Caco-2 (cell line): ENCODE data around the gene JPH2. TPM values are rescaled to one million over a fixed set of nuclear protein-coding genes. Genes with fewer than 3 reads are reported as not detected.

Source experiments
- BruUV-seq: library from RNA; stranded (reverse); fragments of 400-500 nt; replicated peaks from 2 replicates; lab custom pipeline; 2021; lab: Mats Ljungman, UMichigan
- CTCF ChIA-PET: fragments of 300-600 bp; sonication (Branson Sonifier 250); formaldehyde crosslinking; loops from one replicate; lab custom pipeline; 2022; ENCODE audit warnings: antibody characterized with exemption; lab: Charles Lee
- POLR2A ChIA-PET: fragments of 300-600 bp; sonication (Branson Sonifier 250); formaldehyde crosslinking; loops from one replicate; lab custom pipeline; 2022; ENCODE audit warnings: antibody characterized with exemption; lab: Charles Lee
- DNase-seq, 2 experiments: peaks; one replicate each; pipeline versions ENCODE4 v3.0.0 to v3.0.0-alpha.2; 2020 to 2022
- H3K27me3 ChIP-seq: replicated peaks from 2 replicates; pipeline ENCODE4 v1.6.0; 2011; ENCODE audit warnings: low read length; ENCODE audit not compliant: control insufficient read depth, insufficient read depth
- H3K36me3 ChIP-seq: 2 replicates; pipeline ENCODE4 v1.5.1; 2011; ENCODE audit warnings: low read length; ENCODE audit not compliant: control insufficient read depth, insufficient read depth
- H3K4me1 ChIP-seq: fragments of 250-450 bp; sonication (Bioruptor Pico); 2 replicates; pipeline ENCODE4 v1.5.1; 2020; ENCODE audit warnings: mild to moderate bottlenecking
- H3K4me3 ChIP-seq: 2 replicates; pipeline ENCODE4 v1.5.1; 2011; ENCODE audit warnings: low read depth, mild to moderate bottlenecking, control low read depth, low read length
- H3K9me3 ChIP-seq: fragments of 250-450 bp; sonication (Bioruptor Pico); 2 replicates; pipeline ENCODE4 v1.5.1; 2020; ENCODE audit warnings: mild to moderate bottlenecking, moderate library complexity
- H3K27ac Mint-ChIP-seq: one replicate; pipeline ENCODE4 v1.8.0; 2022; ENCODE audit warnings: mixed read lengths; ENCODE audit not compliant: unreplicated experiment
- H3K27me3 Mint-ChIP-seq: one replicate; pipeline ENCODE4 v1.8.0; 2022; ENCODE audit warnings: mixed read lengths; ENCODE audit not compliant: insufficient read depth, unreplicated experiment
- H3K36me3 Mint-ChIP-seq: one replicate; pipeline ENCODE4 v1.8.0; 2022; ENCODE audit warnings: mild to moderate bottlenecking, mixed read lengths; ENCODE audit not compliant: insufficient read depth, unreplicated experiment
- H3K4me1 Mint-ChIP-seq: one replicate; pipeline ENCODE4 v1.8.0; 2022; ENCODE audit warnings: low read depth, mixed read lengths; ENCODE audit not compliant: unreplicated experiment
- H3K4me3 Mint-ChIP-seq: one replicate; pipeline ENCODE4 v1.8.0; 2022; ENCODE audit warnings: mild to moderate bottlenecking, moderate library complexity, mixed read lengths; ENCODE audit not compliant: unreplicated experiment
- H3K9me3 Mint-ChIP-seq: one replicate; pipeline ENCODE4 v1.8.0; 2022; ENCODE audit warnings: mixed read lengths; ENCODE audit not compliant: unreplicated experiment
- intact Hi-C: fragments of 100-400 bp; cut with micrococcal nuclease; formaldehyde crosslinking; loops from one replicate; pipeline ENCODE4 v1.10.0; 2022; ENCODE audit not compliant: unreplicated experiment
- total RNA-seq: library from RNA; stranded (reverse); gene quantifications from 2 replicates; pipeline ENCODE4 v1.2.3, GENCODE V29; 2022
- TF ChIP-seq, protein P1 (sequence below), 2 experiments: fragments of 200-600 bp in 1 of 2; IDR thresholded peaks; 1 replicate in 1 of 2; 2 replicates in 1 of 2; pipeline versions ENCODE4 v1.5.1 to v1.8.0; 2011 to 2022; ENCODE audit warnings: antibody characterized with exemption in 1 of 2, control low read depth in 1 of 2, inconsistent platforms in 1 of 2, low read depth in 1 of 2, low read length in 1 of 2, mild to moderate bottlenecking in 1 of 2, moderate library complexity in 1 of 2; ENCODE audit not compliant: insufficient read depth in 1 of 2, severe bottlenecking in 1 of 2, unreplicated experiment in 1 of 2

The JPH2 gene
- total RNA-seq, 1 experiment from 2014 or later: 10.5 TPM

DNA sequence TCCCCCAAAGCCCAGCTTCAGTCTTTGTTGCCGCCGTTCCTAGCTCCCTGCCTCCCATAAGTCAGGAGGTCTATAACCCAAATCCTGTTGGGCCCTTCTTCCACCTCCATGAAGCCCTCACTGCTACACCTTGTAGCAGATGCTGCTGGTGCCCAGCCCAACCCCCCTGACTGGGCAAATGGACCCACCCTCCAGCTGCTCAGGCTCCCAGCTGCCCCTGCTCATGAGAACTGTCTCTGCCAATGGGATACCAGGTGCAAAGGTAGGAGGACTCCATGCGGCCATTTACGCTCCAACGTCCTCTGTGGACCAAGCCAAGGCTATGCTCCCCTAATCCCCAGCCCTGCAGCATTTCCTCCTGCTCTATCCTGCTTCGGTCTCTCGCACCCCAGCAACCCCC lies 71.8 kb downstream of the JPH2 start:
- DNase-seq: peak in 1 of 2 experiments; percentile 38
- Histone ChIP-seq H3K9me3 (no peaks in the 10 kb centered on the region), H3K27me3 (no peaks in the 10 kb centered on the region), H3K4me1 (no peaks in the 10 kb centered on the region), H3K36me3 (no peaks in the 10 kb centered on the region), H3K4me3 (no peak overlapping the region)
- no TSS peak for BruUV-seq
- intact Hi-C loops: no loop called here
- ChIA-PET CTCF (interaction anchor here (0.7 to 7.4 kb wide), 3 partner anchors 66 to 102 kb away, joined by 3 to 439 read pairs (median 3); partner anchors contain the start of gene JPH2), POLR2A (no interaction called here)
- TF ChIP-seq, protein P1, sequence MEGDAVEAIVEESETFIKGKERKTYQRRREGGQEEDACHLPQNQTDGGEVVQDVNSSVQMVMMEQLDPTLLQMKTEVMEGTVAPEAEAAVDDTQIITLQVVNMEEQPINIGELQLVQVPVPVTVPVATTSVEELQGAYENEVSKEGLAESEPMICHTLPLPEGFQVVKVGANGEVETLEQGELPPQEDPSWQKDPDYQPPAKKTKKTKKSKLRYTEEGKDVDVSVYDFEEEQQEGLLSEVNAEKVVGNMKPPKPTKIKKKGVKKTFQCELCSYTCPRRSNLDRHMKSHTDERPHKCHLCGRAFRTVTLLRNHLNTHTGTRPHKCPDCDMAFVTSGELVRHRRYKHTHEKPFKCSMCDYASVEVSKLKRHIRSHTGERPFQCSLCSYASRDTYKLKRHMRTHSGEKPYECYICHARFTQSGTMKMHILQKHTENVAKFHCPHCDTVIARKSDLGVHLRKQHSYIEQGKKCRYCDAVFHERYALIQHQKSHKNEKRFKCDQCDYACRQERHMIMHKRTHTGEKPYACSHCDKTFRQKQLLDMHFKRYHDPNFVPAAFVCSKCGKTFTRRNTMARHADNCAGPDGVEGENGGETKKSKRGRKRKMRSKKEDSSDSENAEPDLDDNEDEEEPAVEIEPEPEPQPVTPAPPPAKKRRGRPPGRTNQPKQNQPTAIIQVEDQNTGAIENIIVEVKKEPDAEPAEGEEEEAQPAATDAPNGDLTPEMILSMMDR (IDR thresholded peaks at IDR 0.05; ENCODE audit: insufficient read depth in 1 of 2, low read depth in 1 of 2, low read length in 1 of 2, severe bottlenecking in 1 of 2, unreplicated experiment in 1 of 2): no peak
- no peaks in the 10 kb centered on the region for H3K9me3 Mint-ChIP-seq
- H3K4me1 Mint-ChIP-seq: no peaks in the 10 kb centered on the region
- no peak overlapping the region for H3K27ac Mint-ChIP-seq
- no peak overlapping the region for H3K4me3 Mint-ChIP-seq
- H3K36me3 Mint-ChIP-seq: no peaks in the 10 kb centered on the region
- H3K27me3 Mint-ChIP-seq: no peaks in the 10 kb centered on the region

DNA sequence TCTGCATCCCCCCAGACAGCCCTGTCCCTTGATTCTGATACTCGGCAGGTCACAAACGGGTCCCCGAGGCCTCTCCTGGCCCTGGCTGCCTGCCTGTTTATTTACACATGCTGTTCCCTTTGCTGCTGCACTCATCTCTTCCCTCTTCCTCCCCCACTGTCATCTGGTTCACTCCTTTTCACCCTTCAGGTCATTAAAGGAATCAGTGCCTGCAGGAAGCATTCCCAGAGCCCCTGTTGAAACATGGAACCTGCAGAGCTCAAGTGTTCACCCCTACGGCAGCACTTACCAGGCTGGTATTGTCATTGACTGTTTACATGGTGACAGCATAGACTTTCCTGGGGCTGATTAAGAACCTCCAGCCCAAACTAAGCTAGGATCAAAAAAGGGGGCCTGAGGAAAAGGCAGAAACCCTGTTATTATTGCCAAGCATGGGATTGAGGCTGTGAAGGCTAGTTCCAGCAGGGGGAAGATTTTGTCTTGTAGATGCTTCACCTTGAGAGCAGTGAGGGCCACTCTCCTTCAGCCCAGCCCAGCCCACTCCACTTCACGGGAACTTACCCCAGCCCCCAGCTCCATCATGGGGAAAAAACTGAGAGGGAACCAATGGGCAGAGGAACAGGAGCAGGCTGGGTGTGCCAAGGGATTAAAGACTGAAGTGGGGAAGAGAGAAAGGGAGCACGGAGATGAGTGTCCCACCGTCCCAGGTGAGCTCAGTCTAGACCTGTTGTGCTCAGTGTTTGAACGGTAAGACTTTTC lies 73.2 kb downstream of the JPH2 start:
- ChIA-PET POLR2A (interaction anchor here (0.5 kb wide), 1 partner anchor 91 kb away, joined by 4 read pairs; no protein-coding TSS in a partner anchor), CTCF (interaction anchor here (0.6 to 7.4 kb wide), 6 partner anchors 67 to 357 kb away, joined by 3 to 439 read pairs (median 3); partner anchors contain the start of gene JPH2)
- no TSS peak for BruUV-seq
- intact Hi-C loops: no loop called here
- H3K4me1 Mint-ChIP-seq: no peaks in the 10 kb centered on the region
- H3K9me3 Mint-ChIP-seq: peaks cover 10% of the 10 kb centered on the region
- TF ChIP-seq, protein P1 (IDR thresholded peaks at IDR 0.05; ENCODE audit: insufficient read depth in 1 of 2, low read depth in 1 of 2, low read length in 1 of 2, severe bottlenecking in 1 of 2, unreplicated experiment in 1 of 2): no peak
- H3K4me3 ChIP-seq: no peak overlapping the region
- H3K27ac Mint-ChIP-seq: no peak overlapping the region
- no peak for DNase-seq
- H3K36me3 Mint-ChIP-seq: no peaks in the 10 kb centered on the region
- peaks cover 6% of the 10 kb centered on the region; the same call in 1 of the 2 replicates for H3K9me3 ChIP-seq
- H3K4me1 ChIP-seq: no peaks in the 10 kb centered on the region
- no peaks in the 10 kb centered on the region for H3K27me3 Mint-ChIP-seq
- H3K27me3 ChIP-seq: no peaks in the 10 kb centered on the region
- no peaks in the 10 kb centered on the region for H3K36me3 ChIP-seq
- no peak overlapping the region for H3K4me3 Mint-ChIP-seq

DNA sequence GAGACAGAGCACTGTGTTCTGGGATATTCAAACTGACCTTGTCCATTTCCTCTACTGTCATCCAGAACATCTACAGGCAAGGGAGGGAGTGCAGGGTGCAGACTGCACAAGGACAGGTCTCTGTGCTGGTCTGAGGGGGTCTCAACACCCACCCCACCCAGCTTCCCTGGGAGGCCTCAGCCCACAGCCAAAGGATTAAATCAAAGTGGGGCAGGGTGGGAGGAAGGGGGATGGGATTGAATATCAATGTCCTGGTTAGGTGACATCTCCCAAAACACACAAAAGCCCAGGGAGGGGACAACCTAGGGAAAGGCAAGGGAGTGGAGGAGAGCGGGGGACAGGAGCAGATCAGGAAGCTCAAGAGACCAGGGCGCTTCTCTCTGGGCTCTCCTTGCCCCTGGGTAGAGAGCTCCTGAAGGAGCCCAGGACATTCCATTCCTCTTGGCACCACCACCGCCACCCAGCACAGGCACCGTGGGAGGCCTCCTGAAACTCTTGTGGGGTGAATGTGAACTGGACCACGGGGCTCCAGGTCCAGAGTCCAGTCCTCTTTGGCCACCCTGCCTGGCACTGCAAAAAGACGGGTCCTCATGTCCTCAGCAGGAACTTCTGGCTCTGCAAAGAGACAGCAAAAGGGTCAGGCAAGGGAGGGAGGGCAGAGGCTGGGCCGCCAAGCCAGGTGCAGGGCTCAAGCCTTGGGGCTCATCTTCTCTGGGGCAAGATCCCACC lies 73.9 kb downstream of the JPH2 start:
- ChIA-PET POLR2A (no interaction called here), CTCF (interaction anchor here (0.6 to 7.4 kb wide), 5 partner anchors 14 to 123 kb away, joined by 3 to 439 read pairs (median 3); partner anchors contain the start of gene JPH2)
- Histone ChIP-seq H3K4me1 (no peaks in the 10 kb centered on the region), H3K9me3 (peaks cover 11% of the 10 kb centered on the region), H3K4me3 (no peak overlapping the region), H3K36me3 (no peaks in the 10 kb centered on the region), H3K27me3 (no peaks in the 10 kb centered on the region)
- intact Hi-C loops: no loop called here
- no peak overlapping the region for H3K27ac Mint-ChIP-seq
- H3K4me3 Mint-ChIP-seq: no peak overlapping the region
- H3K36me3 Mint-ChIP-seq: no peaks in the 10 kb centered on the region
- DNase-seq: peak in 1 of 2 experiments; percentile 46
- no peaks in the 10 kb centered on the region for H3K27me3 Mint-ChIP-seq
- peaks cover 18% of the 10 kb centered on the region for H3K9me3 Mint-ChIP-seq
- BruUV-seq: no TSS peak
- H3K4me1 Mint-ChIP-seq: no peaks in the 10 kb centered on the region
- TF ChIP-seq, protein P1 (IDR thresholded peaks at IDR 0.05; ENCODE audit: insufficient read depth in 1 of 2, low read depth in 1 of 2, low read length in 1 of 2, severe bottlenecking in 1 of 2, unreplicated experiment in 1 of 2): no peak
